ENCODE measurements around the gene SLCO2B1.
A peak's percentile ranks its signal among the peaks of the same experiment; 100 is the strongest.

SLCO2B1 gene

DNA sequence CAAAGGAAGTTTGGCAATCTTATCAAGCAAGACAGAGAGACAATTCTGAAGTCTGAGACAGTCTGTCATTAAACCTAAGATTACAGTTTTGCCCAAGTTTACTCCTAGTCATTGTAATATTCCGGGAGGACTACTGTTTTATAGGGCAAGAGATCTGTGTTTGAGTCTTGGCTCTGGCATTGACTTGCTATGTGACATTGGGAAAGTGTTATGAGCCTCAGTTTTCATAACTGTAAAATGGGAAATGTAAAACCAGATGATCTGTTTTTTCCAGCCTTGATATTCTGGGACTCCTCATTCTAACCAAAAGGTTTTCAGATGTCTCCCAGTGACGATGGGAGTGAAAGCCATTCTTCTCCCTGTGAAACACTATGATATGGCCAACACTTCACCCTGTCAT, 24.3 kb upstream of the SLCO2B1 start (continued):
- TF ChIP-seq ZNF398 (tag by site-specific recombination; IDR thresholded peaks at IDR 0.05) (no peak), HOXC10 (CRISPR knock-in tag; IDR thresholded peaks at IDR 0.05) (no peak), BCL11A (tag by site-specific recombination; IDR thresholded peaks at IDR 0.05; ENCODE audit: low read depth) (no peak), ZNF221 (tag by site-specific recombination; IDR thresholded peaks at IDR 0.05; ENCODE audit: borderline replicate concordance) (no peak), SCRT2 (tag by site-specific recombination; IDR thresholded peaks at IDR 0.05) (no peak), ZSCAN30 (tag by site-specific recombination; IDR thresholded peaks at IDR 0.05) (no peak), ZNF16 (tag by site-specific recombination; IDR thresholded peaks at IDR 0.05; ENCODE audit: low read depth) (no peak), ZNF677 (tag by site-specific recombination; IDR thresholded peaks at IDR 0.05) (no peak), KLF7 (tag by site-specific recombination; IDR thresholded peaks at IDR 0.05; ENCODE audit: borderline replicate concordance) (no peak)
- TF ChIP-seq, protein P1, sequence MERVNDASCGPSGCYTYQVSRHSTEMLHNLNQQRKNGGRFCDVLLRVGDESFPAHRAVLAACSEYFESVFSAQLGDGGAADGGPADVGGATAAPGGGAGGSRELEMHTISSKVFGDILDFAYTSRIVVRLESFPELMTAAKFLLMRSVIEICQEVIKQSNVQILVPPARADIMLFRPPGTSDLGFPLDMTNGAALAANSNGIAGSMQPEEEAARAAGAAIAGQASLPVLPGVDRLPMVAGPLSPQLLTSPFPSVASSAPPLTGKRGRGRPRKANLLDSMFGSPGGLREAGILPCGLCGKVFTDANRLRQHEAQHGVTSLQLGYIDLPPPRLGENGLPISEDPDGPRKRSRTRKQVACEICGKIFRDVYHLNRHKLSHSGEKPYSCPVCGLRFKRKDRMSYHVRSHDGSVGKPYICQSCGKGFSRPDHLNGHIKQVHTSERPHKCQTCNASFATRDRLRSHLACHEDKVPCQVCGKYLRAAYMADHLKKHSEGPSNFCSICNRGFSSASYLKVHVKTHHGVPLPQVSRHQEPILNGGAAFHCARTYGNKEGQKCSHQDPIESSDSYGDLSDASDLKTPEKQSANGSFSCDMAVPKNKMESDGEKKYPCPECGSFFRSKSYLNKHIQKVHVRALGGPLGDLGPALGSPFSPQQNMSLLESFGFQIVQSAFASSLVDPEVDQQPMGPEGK (tag by site-specific recombination; IDR thresholded peaks at IDR 0.05), result no peak

GRCh38 chr11:75132080-75132479, 18.8 kb upstream of the SLCO2B1 start:
- H3K36me3 ChIP-seq (ENCODE audit: control insufficient read depth in 2 of 2, insufficient read depth in 1 of 2, low read length in 2 of 2), result no peaks in the 10 kb centered on the region
- POLR2A ChIA-PET, result no interaction called here
- no peaks in the 10 kb centered on the region for H3K4me1 ChIP-seq (ENCODE audit: control insufficient read depth, insufficient read depth, low read length)
- H3K27ac ChIP-seq (ENCODE audit: extremely low read depth, low read depth, low read length), result no peak overlapping the region
- H3K4me3 ChIP-seq (ENCODE audit: low read depth, low read length), result no peak overlapping the region
- CTCF ChIA-PET, result interaction anchor here (0.6 to 9.3 kb wide), 3 partner anchors 9 to 248 kb away, joined by 3 to 73 read pairs (median 4); no protein-coding TSS in a partner anchor
- H3K9me3 ChIP-seq (ENCODE audit: control insufficient read depth, insufficient read depth, low read depth, low read length), result no peaks in the 10 kb centered on the region
- peak; percentile 62 for TF ChIP-seq PRDM1 (tag by site-specific recombination; IDR thresholded peaks at IDR 0.05)
- no peak for TF ChIP-seq ZNF843 (tag by site-specific recombination; IDR thresholded peaks at IDR 0.05)

DNA sequence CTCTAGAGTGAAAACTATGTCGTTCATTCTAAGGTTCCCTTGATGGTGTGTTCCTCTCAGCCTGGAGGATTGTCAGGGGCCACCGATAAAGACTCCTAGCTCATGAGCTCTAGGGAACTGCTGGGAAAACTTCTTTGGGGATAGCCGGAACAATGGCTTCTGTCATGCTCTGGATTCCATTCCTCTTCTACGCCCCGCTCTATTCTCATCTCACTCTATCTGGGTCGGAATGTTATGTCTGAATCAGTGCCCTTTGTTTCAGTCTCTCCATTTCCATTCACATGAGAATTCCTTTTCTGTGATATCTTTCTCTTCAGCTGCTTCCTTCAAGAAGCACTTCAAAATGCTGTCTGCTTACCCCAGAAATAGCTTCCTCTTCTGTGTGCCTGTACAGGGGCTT, 16.9 kb upstream of the SLCO2B1 start:
- Histone ChIP-seq H3K4me3 (ENCODE audit: low read depth, low read length) (no peak overlapping the region), H3K4me1 (ENCODE audit: control insufficient read depth, insufficient read depth, low read length) (no peaks in the 10 kb centered on the region), H3K36me3 (ENCODE audit: control insufficient read depth in 2 of 2, insufficient read depth in 1 of 2, low read length in 2 of 2) (no peaks in the 10 kb centered on the region), H3K27ac (ENCODE audit: extremely low read depth, low read depth, low read length) (no peak overlapping the region), H3K9me3 (ENCODE audit: control insufficient read depth, insufficient read depth, low read depth, low read length) (no peaks in the 10 kb centered on the region)
- TF ChIP-seq ZNF169 (tag by site-specific recombination; IDR thresholded peaks at IDR 0.05), result no peak
- TF ChIP-seq ZBTB17 (tag by site-specific recombination; IDR thresholded peaks at IDR 0.05), result 0 out of 2 replicates have a peak, but pooled peaks have one; percentile 17
- TF ChIP-seq, protein P2, sequence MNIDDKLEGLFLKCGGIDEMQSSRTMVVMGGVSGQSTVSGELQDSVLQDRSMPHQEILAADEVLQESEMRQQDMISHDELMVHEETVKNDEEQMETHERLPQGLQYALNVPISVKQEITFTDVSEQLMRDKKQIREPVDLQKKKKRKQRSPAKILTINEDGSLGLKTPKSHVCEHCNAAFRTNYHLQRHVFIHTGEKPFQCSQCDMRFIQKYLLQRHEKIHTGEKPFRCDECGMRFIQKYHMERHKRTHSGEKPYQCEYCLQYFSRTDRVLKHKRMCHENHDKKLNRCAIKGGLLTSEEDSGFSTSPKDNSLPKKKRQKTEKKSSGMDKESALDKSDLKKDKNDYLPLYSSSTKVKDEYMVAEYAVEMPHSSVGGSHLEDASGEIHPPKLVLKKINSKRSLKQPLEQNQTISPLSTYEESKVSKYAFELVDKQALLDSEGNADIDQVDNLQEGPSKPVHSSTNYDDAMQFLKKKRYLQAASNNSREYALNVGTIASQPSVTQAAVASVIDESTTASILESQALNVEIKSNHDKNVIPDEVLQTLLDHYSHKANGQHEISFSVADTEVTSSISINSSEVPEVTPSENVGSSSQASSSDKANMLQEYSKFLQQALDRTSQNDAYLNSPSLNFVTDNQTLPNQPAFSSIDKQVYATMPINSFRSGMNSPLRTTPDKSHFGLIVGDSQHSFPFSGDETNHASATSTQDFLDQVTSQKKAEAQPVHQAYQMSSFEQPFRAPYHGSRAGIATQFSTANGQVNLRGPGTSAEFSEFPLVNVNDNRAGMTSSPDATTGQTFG (tag by site-specific recombination; IDR thresholded peaks at IDR 0.05; ENCODE audit: borderline replicate concordance), result no peak
- CTCF ChIA-PET, result interaction anchor here (1.0 to 9.3 kb wide), 8 partner anchors 7 to 115 kb away, joined by 3 to 73 read pairs (median 5); no protein-coding TSS in a partner anchor
- POLR2A ChIA-PET, result no interaction called here

All from HEK293 (cell line).